DND-41 (cell line): ENCODE results near the gene ADPGK.

Experiments used
- ATAC-seq: fragments of 200-7000 bp; cut with Tn5 transposase; 3 replicates; pipeline ENCODE4 v1.9.1; 2021; ENCODE audit warnings: low read depth; ENCODE audit not compliant: insufficient read depth
- DNase-seq: peaks from one replicate; pipeline ENCODE4 v3.0.0-alpha.2; 2020
- H2AFZ ChIP-seq: 2 replicates; pipeline ENCODE4 v1.6.0; 2012; ENCODE audit warnings: low read depth, low read length
- H3K27ac ChIP-seq: 2 replicates; pipeline ENCODE4 v1.5.1; 2012; ENCODE audit warnings: low read length, inconsistent platforms
- H3K27me3 ChIP-seq: fragments of 200-600 bp; sonication (generic); 2 replicates; pipeline ENCODE4 v1.6.0; 2012; ENCODE audit warnings: low read length, mild to moderate bottlenecking, inconsistent platforms; ENCODE audit not compliant: insufficient read depth, poor library complexity
- H3K36me3 ChIP-seq: 2 replicates; pipeline ENCODE4 v1.5.1; 2012; ENCODE audit warnings: low read length, inconsistent platforms; ENCODE audit not compliant: insufficient read depth
- H3K4me1 ChIP-seq: 2 replicates; pipeline ENCODE4 v1.5.1; 2012; ENCODE audit warnings: mild to moderate bottlenecking, low read length; ENCODE audit not compliant: insufficient read depth
- H3K4me2 ChIP-seq: 2 replicates; pipeline ENCODE4 v1.6.0; 2012; ENCODE audit warnings: mild to moderate bottlenecking, moderate library complexity, low read length, inconsistent platforms; ENCODE audit not compliant: insufficient read depth
- H3K4me3 ChIP-seq, 2 experiments: fragments of 200-600 bp in 1 of 2; shearing (Covaris generic) in 1 of 2; 2 replicates each; pipeline ENCODE4 v1.5.1; 2012 to 2016; ENCODE audit warnings: inconsistent platforms in 2 of 2, low read length in 2 of 2, mild to moderate bottlenecking in 2 of 2, low read depth in 1 of 2, moderate library complexity in 1 of 2
- H3K79me2 ChIP-seq: 2 replicates; pipeline ENCODE4 v1.6.0; 2012; ENCODE audit warnings: low read length, inconsistent platforms; ENCODE audit not compliant: insufficient read depth
- H3K9ac ChIP-seq: 2 replicates; pipeline ENCODE4 v1.6.0; 2012; ENCODE audit warnings: low read depth, mild to moderate bottlenecking, inconsistent platforms, low read length, moderate library complexity
- H3K9me3 ChIP-seq: 2 replicates; pipeline ENCODE4 v1.5.1; 2012; ENCODE audit warnings: low read length, moderate library complexity, mild to moderate bottlenecking, inconsistent platforms; ENCODE audit not compliant: insufficient read depth, severe bottlenecking
- H4K20me1 ChIP-seq: 2 replicates; pipeline ENCODE4 v1.6.0; 2012; ENCODE audit warnings: low read length; ENCODE audit not compliant: insufficient read depth
- CTCF ChIP-seq: IDR thresholded peaks from 2 replicates; pipeline ENCODE4 v1.5.1; 2012; ENCODE audit warnings: borderline replicate concordance, low read length, moderate library complexity, mild to moderate bottlenecking; ENCODE audit not compliant: poor library complexity, severe bottlenecking; ENCODE audit errors: extremely low read depth
- EZH2 ChIP-seq: IDR thresholded peaks from 3 replicates; pipeline ENCODE4 v1.6.1; 2012; ENCODE audit warnings: borderline replicate concordance, low read depth, mild to moderate bottlenecking, moderate library complexity, low read length, inconsistent platforms; ENCODE audit not compliant: severe bottlenecking

Gene ADPGK

GRCh38 chr15:72793766-72794660, 10.5 kb upstream of the ADPGK start:
- H3K79me2 ChIP-seq: no peaks in the 10 kb centered on the region
- H3K4me2 ChIP-seq: no peak overlapping the region
- no peak overlapping the region for H3K9ac ChIP-seq
- H3K4me3 ChIP-seq: no peak overlapping the region
- no peak overlapping the region for H2AFZ ChIP-seq
- no peaks in the 10 kb centered on the region for H4K20me1 ChIP-seq
- no peaks in the 10 kb centered on the region for H3K36me3 ChIP-seq
- H3K4me1 ChIP-seq: no peaks in the 10 kb centered on the region; the same call in 1 of the 2 replicates
- ATAC-seq (no peak), DNase-seq (no peak)
- no peak overlapping the region for H3K27ac ChIP-seq
- peaks cover 5% of the 10 kb centered on the region for H3K27me3 ChIP-seq
- H3K9me3 ChIP-seq: no peaks in the 10 kb centered on the region
- TF ChIP-seq CTCF: no peak
- TF ChIP-seq EZH2: no peak

- H3K79me2 ChIP-seq: no peaks in the 10 kb centered on the region
- no peak overlapping the region for H3K4me3 ChIP-seq
These were observed 8.9 kb upstream of the ADPGK start for GRCh38 chr15:72792431-72792830.

GRCh38 chr15:72790302-72790910, 6.8 kb upstream of the ADPGK start:
- no peak overlapping the region for H2AFZ ChIP-seq
- no peak overlapping the region for H3K9ac ChIP-seq
- H3K4me2 ChIP-seq: no peak overlapping the region
- TF ChIP-seq EZH2 (no peak), CTCF (no peak)
- no peak overlapping the region for H3K4me3 ChIP-seq
- peaks cover 2% of the 10 kb centered on the region for H3K4me1 ChIP-seq
- H3K9me3 ChIP-seq: no peaks in the 10 kb centered on the region
- ATAC-seq (no peak), DNase-seq (no peak)
- no peak overlapping the region for H3K27ac ChIP-seq
- no peaks in the 10 kb centered on the region for H4K20me1 ChIP-seq
- no peaks in the 10 kb centered on the region for H3K79me2 ChIP-seq
- no peaks in the 10 kb centered on the region for H3K36me3 ChIP-seq
- peaks cover 1% of the 10 kb centered on the region for H3K27me3 ChIP-seq

More at GRCh38 chr15:72792431-72792830, 8.9 kb upstream of the ADPGK start:
- no peak overlapping the region for H2AFZ ChIP-seq
- H4K20me1 ChIP-seq: no peaks in the 10 kb centered on the region
- H3K4me1 ChIP-seq: no peaks in the 10 kb centered on the region; the same call in 1 of the 2 replicates
- no peak for DNase-seq
- peaks cover 5% of the 10 kb centered on the region for H3K27me3 ChIP-seq
- H3K27ac ChIP-seq: no peak overlapping the region
- H3K9me3 ChIP-seq: no peaks in the 10 kb centered on the region
- no peak for ATAC-seq
- no peaks in the 10 kb centered on the region for H3K36me3 ChIP-seq
- TF ChIP-seq EZH2: no peak
- TF ChIP-seq CTCF: no peak
- no peak overlapping the region for H3K9ac ChIP-seq
- H3K4me2 ChIP-seq: no peak overlapping the region
